Stimulated activated CD8-positive, alpha-beta memory T cell treated with anti-CD3 and anti-CD28 coated beads, Interleukin-12 subunit alpha, Interleukin-12 subunit beta, amount 100 ng/mL, for 1 hour (primary cell): ENCODE measurements around the gene RPS18.
"Not testable (repeated sequence)": the region's sequence is repeated elsewhere in the genome, so short reads cannot be mapped to it uniquely, and the experiment has no call there.

Source experiments
- DNase-seq: peaks from one replicate; pipeline ENCODE4 v3.0.0-alpha.2; 2020; ENCODE audit warnings: low read depth

The RPS18 gene

DNA sequence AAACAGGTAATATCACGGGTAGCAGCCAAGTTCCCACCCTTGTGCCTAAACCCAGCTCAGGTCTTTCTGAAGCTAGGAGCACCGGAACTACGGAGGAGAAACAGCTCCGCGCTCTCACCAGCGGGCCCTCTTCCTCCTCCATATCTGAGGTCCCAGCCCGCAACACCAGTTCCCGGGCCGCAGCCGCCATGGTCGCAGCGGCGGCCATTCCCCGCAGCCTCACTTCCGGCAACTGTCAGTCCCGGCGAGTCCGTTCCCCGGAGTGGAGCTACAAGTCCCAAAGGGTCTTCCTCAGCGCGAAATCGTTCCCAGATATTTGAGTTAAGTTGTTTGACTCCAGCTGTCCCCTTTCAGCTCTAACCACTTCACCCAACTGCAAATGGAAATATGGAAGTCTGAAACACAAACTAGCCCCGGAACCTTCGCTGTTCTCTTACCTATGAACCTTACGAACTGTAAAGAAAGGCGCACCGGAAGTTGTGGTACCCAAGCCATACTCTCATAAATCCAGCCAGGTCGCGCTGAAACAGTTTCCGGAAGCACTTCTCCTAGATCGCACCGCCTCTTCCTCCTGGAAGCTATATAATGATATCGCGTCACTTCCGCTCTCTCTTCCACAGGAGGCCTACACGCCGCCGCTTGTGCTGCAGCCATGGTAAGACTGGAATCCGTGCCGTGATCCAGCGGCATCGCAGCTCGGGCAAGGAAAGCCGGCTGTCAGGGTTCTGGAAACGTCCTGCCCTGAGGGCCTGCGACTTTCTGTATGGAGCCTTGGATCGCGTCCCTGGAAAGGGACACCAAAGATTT lies at the start of gene RPS18, which contains the start of gene VPS52:
TSS of gene RPS18 (plus strand) at position 608 of the 807 bp plus-strand sequence. CDS start at position 653, 45 bp downstream.
TSS of gene VPS52 (minus strand) at position 409 of the 807 bp plus-strand sequence. CDS start at position 208, 201 bp downstream.
- DNase-seq, result peak; percentile 88

DNA sequence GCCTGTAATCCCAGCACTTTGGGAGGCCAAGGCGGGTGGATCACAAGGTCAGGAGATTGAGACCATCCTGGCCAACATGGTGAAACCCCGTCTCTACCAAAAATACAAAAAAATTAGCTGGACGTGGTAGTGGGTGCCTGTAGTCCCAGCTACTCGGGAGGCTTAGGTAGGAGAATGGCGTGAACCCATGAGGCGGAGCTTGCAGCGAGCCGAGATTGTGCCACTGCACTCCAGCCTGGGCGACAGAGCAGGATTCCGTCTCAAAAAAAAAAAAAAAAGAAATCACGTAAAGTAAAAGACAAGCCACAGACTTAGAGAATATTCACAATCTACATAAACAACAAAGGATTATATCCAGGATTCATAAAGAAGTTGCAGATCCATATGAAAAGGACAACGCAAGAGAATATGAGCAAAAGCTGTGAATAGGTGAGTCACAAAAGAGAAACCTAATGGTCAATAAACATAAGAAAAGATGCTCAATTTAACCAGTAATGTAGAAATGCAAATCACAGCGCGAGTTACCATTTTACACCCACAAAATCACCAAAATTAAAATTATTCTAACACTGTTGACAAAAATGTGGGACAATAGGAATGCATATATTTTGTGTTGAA lies 45.3 kb upstream of the RPS18 start:
- DNase-seq, result not testable (repeated sequence)

DNA sequence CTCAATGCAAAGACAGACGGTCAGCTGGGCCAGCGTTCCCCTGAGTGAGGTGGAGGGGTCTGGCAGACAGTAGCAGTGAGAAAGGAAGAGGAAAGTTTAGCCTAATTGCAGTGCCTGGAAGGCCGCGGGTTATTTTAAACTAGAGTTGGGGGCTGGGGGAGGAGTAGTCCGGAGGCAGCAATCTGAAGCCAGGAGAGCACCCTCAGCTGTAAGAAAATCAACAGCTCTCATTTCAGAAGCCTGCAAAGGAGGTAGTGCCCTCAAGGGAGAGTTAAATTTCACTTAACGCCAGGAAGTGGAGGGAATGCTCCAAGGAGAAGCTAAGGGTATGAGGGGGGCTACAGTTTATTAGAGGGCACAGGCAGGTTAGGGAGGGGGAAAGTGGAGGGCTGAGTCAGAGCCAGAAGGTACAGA lies 36.6 kb upstream of the RPS18 start:
- DNase-seq, result no peak

DNA sequence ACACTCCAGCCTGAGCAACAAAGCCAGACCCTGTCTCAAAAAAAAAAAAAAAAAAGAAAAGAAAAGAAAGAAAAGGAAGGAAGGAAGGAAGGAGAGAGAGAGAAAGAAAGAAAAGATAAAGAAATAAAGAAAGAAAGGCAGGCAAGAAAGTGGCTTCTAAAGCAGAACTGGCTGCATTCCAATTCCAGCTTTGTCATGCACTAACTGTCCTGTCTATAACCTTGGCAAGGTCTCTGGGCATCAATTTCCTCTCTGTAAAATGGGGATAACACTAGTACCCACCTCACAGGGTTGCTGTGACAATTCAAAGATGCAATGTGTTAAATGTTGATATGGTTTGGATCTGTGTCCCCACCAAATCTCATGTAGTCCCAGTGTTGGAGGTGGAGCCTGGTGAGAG lies 35.5 kb upstream of the RPS18 start:
- DNase-seq, result no peak

DNA sequence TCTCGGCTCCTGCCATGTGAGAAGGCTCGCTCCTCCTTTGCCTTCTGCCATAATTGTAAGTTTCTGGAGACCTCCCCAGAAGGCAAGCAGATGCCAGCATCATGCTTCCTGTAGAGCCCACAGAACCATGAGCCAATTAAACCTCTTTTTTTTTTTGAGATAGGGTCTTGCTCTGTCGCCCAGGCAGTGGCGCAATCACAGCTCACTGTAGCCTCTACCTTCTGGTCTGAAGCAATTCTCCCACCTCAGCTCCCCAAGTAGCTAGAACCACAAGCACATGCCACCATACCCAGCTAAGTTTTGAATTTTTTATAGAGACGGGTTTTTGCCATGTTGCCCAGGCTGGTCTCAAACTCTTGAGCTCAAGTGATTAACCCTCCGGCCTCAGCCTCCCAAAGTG lies 35.0 kb upstream of the RPS18 start:
- no peak for DNase-seq

DNA sequence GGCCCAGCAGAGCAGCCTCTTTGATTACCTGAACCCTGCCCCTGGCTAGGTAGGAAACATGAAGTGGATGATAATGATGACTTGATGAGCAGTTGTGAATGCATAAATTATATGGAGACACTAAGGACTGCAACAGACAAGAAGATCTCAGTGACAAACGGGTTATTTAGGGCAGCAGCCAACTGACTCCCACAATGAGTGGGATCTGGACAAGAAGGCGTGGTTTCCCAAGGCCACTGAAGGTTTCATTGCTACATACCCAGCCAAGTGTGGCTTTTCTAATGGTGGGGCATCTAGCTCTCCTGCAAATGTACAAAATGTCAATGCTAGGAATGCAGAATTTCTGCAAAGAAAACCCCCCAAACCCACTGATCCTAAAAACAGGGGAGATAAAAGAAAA lies 34.1 kb upstream of the RPS18 start:
- DNase-seq, result no peak

DNA sequence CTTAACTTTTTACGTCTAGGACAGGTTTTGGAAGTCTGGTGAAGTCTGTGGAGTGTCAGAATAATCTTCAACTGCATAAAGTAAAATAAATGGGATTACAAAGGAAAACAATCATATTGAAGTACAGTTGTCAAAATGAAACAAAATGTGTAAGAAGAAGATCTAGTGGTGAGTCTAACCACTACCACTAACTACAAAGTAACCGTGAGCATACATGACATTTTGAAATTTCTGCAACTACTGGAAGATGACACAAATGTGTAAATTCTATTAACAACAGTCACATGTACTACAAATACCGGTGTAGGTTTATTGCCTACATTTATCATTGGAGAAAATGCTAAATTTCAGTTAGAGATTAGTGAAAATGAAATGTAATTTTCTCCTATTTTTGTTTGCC lies 29.9 kb upstream of the RPS18 start:
- DNase-seq, result no peak

DNA sequence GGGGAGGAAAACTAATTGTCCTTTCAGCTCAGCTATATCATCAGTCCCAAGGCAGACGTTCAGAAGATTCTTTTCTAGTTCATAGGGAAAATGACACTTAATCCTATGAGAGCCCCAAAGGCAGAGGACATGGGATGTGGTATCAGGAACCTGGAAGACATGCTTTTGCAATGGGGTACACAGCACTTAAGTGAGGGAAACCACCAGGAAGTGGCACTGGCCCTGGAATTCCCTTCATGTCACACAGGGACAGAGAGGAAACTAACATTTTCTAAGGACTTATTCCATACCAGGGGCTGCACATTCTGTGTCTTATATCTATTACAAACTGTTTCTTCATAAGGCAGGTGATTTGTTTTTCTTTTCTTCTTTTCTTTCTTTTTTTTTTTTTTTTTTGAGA lies 28.4 kb upstream of the RPS18 start:
- no peak for DNase-seq

DNA sequence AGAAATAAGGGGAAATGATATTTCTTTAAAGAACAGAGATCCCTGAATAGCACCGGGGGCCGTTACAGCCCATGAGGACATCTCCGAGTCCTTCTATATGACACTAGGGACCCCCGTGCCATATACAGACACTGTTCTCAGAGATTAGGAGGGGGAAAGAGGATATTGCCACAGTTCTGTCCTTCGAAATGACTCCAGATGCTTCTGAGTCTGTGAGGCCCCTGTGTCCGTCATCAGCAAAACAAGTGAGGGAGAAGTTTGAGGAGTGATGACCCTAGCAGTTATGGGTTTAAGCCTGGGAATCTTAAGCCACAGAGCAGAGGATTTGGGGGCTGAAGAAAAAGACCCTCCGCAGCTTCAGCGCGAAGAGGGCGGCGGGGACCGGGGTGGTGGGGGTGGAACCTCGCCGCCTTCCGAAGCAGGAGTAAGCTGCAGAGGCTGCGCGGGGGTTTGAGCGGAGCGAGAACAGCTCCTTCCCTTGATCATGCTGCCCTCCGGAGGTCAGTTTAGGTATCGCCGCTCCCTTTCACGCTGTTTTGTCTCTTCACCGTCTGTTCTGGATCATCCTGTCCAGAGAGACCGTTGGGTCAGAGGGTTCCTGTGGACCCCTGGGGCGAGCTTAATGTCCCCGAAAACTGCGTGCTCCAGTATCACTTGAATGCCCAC lies 23.8 kb upstream of the RPS18 start:
- peak; percentile 88 for DNase-seq

DNA sequence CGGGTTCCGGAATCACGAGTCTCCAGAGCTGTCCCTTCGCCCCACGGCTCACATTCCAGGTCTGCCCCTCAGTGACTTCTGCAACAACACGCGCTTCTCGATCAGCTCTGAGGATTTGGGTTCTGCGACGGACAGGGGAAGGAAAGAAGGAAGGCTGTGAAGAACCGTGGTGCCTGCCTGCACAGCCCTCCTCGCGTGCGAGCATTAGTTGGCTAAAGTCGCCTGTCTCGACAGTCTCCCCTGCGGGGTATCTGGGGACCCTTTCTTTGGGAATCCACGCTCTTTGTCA lies 23.3 kb upstream of the RPS18 start:
- peak; percentile 6 for DNase-seq

DNA sequence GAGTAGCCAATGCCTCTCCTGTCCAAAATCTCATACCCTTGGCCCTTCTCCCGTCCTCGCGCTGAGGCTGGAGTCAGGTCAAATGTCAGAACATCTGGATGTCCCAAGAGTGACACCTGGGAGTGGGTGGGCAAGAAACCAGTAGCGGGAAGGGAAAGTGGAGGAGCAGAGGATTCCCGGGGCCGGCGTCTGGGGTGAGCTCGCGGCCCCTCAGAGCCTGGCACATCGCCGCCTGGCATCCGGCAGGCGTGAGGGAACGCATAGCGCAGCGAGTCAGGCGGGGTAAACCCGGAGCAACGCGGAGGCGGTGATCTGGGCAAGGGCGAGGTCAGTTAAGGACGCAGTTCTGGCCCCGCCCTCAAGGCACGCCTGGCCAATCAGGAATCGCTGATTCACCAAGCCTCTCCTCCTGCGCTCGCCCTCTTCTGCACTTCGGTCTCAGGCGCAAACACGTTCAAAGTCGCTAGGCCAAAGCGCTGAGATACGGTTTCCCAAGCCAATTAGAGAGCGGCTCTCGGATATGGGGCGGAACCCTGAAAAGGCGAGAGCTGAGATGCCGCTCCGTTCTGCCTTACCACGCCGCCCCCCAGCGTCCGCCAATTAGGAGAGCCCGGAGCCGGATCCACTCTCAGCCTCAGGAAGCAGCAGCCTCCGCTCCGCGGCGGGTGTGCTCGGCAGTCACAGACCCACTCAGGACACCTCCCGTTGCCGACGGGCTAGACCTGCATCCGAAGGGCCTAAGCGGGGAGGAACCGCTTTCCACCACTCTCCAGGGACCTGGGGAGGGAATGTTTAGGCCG lies 22.7 kb upstream of the RPS18 start:
- DNase-seq, result peak; percentile 88

DNA sequence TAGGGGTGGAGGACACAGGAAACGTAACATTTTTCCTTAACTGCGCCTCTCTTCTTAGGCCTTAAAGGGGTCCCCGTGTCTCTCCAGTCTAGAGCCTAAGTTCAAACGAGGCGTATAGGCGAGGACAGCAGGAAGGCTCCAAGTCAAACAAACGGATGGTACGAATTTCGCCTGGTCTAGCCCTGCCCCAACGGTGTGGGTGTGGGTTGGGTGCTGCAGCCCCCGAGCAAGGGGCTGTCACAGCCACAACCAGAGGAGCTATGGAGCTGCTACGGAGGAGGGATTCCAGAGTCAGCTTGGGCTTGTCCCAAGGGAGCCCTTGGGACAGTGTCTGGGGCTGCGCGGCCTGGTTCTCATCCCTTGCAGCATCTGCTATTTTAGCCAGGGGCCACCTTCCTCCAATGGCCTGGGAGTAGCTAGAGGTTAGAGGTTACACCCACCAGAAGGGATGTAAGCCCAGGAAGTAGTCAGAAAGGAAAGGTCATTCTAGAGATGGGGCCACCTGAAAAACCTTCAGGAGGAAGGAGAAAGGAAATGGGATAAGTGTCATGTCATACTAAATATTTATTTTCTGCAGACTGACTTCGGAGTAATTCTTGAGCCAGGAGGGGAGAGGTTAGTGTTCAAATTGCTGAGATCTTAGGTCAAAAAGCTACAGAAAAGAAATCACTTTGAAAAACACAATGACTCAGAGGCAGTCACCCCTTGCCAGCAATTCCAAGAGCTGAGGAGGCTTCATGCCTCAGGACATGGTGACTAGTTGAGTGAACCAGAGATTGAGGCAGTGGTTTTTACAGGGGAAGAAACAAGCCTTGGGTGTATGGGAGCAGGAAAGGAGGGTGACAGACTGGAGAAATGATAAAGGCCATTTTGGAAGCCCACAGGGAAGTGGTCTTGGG lies 21.9 kb upstream of the RPS18 start:
- no peak for DNase-seq

DNA sequence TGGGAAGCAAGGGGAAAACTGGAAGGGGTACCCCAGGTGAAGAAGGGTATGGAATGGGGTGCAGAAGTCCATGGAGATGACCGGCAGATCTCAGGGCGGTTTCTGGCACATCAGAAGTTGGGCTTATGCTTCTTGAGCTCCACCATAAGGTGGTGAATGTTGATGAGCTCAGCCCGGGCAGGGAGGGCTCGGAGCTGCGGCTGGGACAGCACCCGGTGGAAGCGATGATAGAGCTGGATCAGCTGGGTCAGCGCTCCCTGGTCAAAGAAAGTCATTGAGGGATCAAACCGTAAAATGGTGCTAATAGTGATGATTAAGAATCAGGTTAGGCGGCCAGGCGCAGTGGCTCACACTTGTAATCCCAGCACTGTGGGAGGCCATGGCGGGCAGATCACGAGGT lies 21.1 kb upstream of the RPS18 start:
- no peak for DNase-seq

DNA sequence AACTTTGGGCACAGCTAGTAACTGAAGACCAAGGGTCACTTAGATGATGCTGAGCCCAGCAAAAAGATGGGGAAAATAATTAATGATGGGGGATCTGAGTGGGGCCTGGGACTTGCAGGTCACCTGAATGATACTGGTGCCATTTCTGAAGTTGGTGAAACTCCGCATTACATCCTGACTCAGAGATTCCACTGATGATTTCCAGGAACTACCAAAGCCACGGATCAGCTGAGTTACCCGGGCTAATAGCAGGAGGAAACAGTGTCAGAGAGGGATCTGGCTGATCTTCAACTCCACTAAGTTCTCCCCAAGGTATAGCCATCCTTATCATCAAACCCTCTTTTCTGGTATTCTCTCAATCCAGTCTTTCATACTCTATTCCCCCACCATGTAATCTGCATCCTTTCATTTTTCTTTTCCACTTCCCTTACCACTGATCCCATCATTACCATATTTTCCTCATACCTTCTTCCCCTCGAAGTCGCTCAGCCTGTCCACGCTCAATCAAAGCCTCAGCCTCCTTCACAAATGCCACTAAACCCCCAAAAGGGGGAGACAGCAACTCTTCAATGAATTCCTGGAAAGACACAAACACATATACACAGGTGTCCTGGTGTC lies 20.4 kb upstream of the RPS18 start:
- no peak for DNase-seq

DNA sequence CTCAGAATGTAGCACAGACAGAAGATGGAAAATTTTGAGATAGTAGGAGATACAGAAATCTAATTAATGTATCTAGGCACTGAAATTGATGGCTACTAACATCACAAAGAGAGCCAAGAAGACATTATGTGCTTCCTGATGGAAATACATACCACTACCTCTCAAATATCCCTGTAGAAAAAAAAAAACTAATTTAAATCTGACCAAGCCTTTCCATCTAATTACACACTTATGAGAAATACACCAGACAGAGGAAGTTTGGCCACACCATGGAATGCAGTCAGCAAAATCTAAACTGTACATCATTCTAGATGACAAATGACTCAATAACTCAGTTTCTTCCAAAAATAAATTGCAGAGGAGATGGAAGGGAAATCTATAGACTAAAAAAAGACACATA lies 19.1 kb upstream of the RPS18 start:
- no peak for DNase-seq

DNA sequence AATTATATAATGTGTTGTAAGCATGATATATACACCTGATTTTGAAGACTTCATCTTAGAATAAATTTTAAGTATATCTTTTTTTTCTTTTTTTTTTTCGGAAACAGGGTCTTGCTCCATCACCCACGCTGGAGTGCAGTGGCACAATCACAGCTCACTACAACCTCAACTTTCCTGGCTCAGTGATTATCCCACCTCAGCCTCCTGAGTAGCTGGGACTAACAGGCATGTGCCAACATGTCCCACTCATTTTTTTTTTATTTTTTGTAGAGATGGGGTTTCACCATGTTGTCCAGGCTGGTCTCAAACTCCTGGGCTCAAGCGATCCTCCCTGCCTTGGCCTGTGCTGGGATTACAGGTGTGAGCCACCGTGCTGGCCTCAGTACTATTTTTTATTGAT lies 17.3 kb upstream of the RPS18 start:
- DNase-seq, result no peak

DNA sequence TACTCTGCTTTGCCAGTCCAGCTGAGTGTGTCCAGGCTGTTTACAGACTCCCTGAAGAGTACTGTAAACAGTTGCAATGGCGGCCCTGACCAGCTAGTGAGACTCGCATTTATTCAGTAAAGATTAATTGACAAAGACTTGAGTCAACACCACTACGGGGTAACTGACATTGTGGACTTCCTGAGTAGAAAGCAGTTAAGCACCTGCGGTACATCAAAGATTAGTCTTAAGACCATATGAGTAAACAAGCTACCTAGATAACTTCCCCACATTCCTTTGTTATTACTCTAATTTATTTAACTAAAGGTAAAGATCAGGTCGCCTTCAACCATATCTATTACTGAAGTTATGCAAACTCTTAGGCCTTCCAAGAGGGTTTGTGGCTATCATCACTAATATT lies 12.8 kb upstream of the RPS18 start:
- no peak for DNase-seq

DNA sequence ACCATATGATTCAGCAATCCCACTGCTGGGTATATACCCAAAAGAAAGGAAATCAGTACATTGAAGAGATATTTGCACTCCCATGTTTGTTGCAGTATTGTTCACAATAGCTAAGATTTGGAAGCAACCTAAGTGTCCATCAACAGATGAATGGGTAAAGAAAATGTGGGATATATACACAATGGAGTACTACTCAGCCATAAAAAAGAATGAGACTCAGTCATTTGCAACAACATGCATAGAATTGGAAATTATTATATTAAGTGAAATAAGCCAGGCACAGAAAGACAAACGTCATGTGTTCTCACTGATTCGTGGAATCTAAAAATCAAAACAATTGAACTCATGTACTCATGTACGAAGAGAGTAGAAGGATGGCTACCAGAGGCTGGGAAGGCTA lies 9.4 kb upstream of the RPS18 start:
- DNase-seq, result not testable (repeated sequence)

DNA sequence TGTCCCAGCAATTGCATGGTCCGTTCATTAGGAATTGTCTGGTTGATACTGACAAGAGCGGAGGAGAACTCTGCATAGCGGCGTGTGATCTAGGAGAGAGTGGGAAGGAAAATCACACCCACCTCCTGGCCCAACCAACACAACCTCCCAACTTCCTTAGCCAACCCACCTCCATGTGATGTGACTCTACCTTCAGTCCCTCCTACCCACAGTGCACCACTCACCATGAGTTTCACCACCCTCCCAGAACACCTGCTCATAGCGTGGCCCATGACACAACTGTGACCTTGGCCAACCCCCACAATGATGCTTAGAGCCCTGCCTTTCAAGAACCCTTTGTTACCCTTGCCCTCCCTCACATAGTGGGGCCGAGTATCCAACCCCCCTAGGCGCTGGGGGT lies 7.9 kb upstream of the RPS18 start:
- no peak for DNase-seq

DNA sequence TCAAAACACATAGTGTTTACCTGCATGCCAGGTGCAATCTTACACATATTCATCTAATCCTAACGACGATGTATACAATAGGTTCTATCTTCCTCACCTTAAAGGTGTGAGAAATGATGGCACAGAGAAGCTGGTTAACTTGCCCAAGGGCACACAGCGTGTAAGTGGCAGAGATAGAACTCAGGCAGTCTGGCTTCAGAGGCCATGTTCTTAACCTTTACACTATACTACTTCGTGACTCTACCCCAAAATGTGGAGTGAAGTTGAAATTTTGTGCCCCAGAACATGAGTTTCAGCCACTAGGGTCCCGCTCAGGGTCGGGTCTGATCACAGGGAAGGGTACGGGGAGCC lies 783 bp upstream of the RPS18 start:
- no peak for DNase-seq
